Posterior vena cava (tissue), 2 donors: Measurements from ENCODE around the gene ACE2. TPM values are rescaled to one million over a fixed set of nuclear protein-coding genes. Genes with fewer than 3 reads are reported as not detected.

Source experiments
- DNase-seq: peaks from one replicate; pipeline ENCODE4 v3.0.0-alpha.2; 2020; ENCODE audit warnings: low spot score
- intact Hi-C, 2 donors: fragments of 100-400 bp; cut with DNase I; formaldehyde crosslinking; loops; one replicate each; pipeline versions ENCODE4 v1.14.1 to v1.14.2; 2022 to 2023
- total RNA-seq, 2 donors: library from RNA; stranded (reverse); fragmentation: NEBNext Ultra II Directional; extraction: Animal tissue kit (Norgen Biotek cat#: 25700); gene quantifications; one replicate each; pipeline ENCODE4 v1.2.1, GENCODE V29; 2021
- donor health status: DM: yes; HTN: yes; CAD: no.
- donor health status: DM: yes; HTN: yes; CAD: no.

Gene ACE2
- total RNA-seq, 2 donors from 2014 or later = 1.0 to 1.6 TPM

- no peak for DNase-seq
- intact Hi-C loops = no loop called here
Measured at GRCh38 chrX:15522464-15522863, 78.3 kb downstream of the ACE2 start.

- intact Hi-C loops = no loop called here
- no peak for DNase-seq
Measured at GRCh38 chrX:15515931-15516330, 84.8 kb downstream of the ACE2 start.

GRCh38 chrX:15514279-15514678, 86.5 kb downstream of the ACE2 start:
- intact Hi-C loops = no loop called here
- no peak for DNase-seq

- intact Hi-C loops = no loop called here
- no peak for DNase-seq
Measured at GRCh38 chrX:15512401-15512965, 88.3 kb downstream of the ACE2 start.

- DNase-seq = no peak
- intact Hi-C loops = no loop called here
Measured at GRCh38 chrX:15511563-15511962, 89.2 kb downstream of the ACE2 start.

Other genes starting within 250 kb of the ACE2 start
- 1 to 10 TPM; 2.7 to 4.1 TPM for gene VEGFD, start 216.5 kb downstream of the ACE2 start, total RNA-seq
- gene PIR, start 107.6 kb downstream of the ACE2 start, total RNA-seq = 10 to 100 TPM; 10.4 to 12.2 TPM
- gene BMX, start 100.2 kb downstream of the ACE2 start, total RNA-seq = 1 to 10 TPM; 4.4 to 7.0 TPM
- under 1 TPM; 0.48 to 0.51 TPM for gene CLTRN, start 63.8 kb upstream of the ACE2 start, total RNA-seq
- 10 to 100 TPM; 16.9 to 23.1 TPM for gene CA5B, start 137.3 kb upstream of the ACE2 start, total RNA-seq
- gene ZRSR2, start 189.5 kb upstream of the ACE2 start, total RNA-seq = 10 to 100 TPM; 11.1 to 13.1 TPM